Small intestine (tissue), 7 donors: ENCODE data around the gene CAPN9. TPM values are rescaled to one million over a fixed set of nuclear protein-coding genes. Genes with fewer than 3 reads are reported as not detected.

Source experiments
- DNase-seq, 2 donors: peaks; one replicate each; pipeline versions ENCODE4 v3.0.0 to v3.0.0-alpha.2; 2013
- FAIRE-seq: peaks from 2 replicates; lab custom pipeline; 2012; peaks lifted over from hg19 to GRCh38; lab: Jason Lieb, UNC
- H3K27ac ChIP-seq, 3 donors: one replicate each; pipeline ENCODE4 v1.5.1; 2013; ENCODE audit warnings: low read length in 2 of 3, mild to moderate bottlenecking in 2 of 3, control low read depth in 1 of 3, inconsistent platforms in 1 of 3, low read depth in 1 of 3, moderate library complexity in 1 of 3
- H3K27me3 ChIP-seq, 3 donors: one replicate each; pipeline ENCODE4 v1.6.1; 2013; ENCODE audit warnings: low read length in 3 of 3, inconsistent platforms in 1 of 3; ENCODE audit not compliant: control insufficient read depth in 3 of 3, insufficient read depth in 3 of 3
- H3K36me3 ChIP-seq, 3 donors: one replicate each; pipeline ENCODE4 v1.6.1; 2013; ENCODE audit warnings: low read length in 3 of 3, inconsistent platforms in 1 of 3, low read depth in 1 of 3, mild to moderate bottlenecking in 1 of 3, moderate library complexity in 1 of 3; ENCODE audit not compliant: control insufficient read depth in 3 of 3, insufficient read depth in 2 of 3
- H3K4me1 ChIP-seq, 3 donors: one replicate each; pipeline ENCODE4 v1.6.1; 2013; ENCODE audit warnings: low read length in 2 of 3, inconsistent platforms in 1 of 3, low read depth in 1 of 3, mild to moderate bottlenecking in 1 of 3, moderate library complexity in 1 of 3; ENCODE audit not compliant: control insufficient read depth in 3 of 3, insufficient read depth in 2 of 3
- H3K4me3 ChIP-seq, 3 donors: one replicate each; pipeline ENCODE4 v1.5.1; 2013; ENCODE audit warnings: low read length in 3 of 3, control low read depth in 1 of 3, inconsistent platforms in 1 of 3, low read depth in 1 of 3, mild to moderate bottlenecking in 1 of 3, moderate library complexity in 1 of 3
- H3K9me3 ChIP-seq, 2 donors: one replicate each; pipeline ENCODE4 v1.6.1; 2013; ENCODE audit warnings: low read depth in 1 of 2, low read length in 1 of 2; ENCODE audit not compliant: control insufficient read depth in 2 of 2, insufficient read depth in 1 of 2
- WGBS, 3 donors: extraction: QIAGEN DNeasy Blood & Tissue Kit; methylation state at CpG; one replicate each; pipeline ENCODE4 v1.1.7; 2013; 5-methylcytosine and 5-hydroxymethylcytosine counted together
- polyA plus RNA-seq, 4 donors: library from polyadenylated mRNA; stranded (reverse) in 3 of 4; unstranded in 1 of 4; fragments of 200-250 nt in 3 of 4; fragments of 120-200 nt in 1 of 4; gene quantifications; one replicate each; pipeline versions ENCODE4 v1.2.1 to v1.2.3, GENCODE V29; 2013
- donor health status: healthy with polysubstance abuse.
- donor health status: control.
- donor health status: control.
- donor health status: Bipolar disorder and iron deficiency.
- donor health status: healthy.

CAPN9 gene
- polyA plus RNA-seq, 4 donors, result 2.6 to 31.1 (median 16.1) TPM

DNA sequence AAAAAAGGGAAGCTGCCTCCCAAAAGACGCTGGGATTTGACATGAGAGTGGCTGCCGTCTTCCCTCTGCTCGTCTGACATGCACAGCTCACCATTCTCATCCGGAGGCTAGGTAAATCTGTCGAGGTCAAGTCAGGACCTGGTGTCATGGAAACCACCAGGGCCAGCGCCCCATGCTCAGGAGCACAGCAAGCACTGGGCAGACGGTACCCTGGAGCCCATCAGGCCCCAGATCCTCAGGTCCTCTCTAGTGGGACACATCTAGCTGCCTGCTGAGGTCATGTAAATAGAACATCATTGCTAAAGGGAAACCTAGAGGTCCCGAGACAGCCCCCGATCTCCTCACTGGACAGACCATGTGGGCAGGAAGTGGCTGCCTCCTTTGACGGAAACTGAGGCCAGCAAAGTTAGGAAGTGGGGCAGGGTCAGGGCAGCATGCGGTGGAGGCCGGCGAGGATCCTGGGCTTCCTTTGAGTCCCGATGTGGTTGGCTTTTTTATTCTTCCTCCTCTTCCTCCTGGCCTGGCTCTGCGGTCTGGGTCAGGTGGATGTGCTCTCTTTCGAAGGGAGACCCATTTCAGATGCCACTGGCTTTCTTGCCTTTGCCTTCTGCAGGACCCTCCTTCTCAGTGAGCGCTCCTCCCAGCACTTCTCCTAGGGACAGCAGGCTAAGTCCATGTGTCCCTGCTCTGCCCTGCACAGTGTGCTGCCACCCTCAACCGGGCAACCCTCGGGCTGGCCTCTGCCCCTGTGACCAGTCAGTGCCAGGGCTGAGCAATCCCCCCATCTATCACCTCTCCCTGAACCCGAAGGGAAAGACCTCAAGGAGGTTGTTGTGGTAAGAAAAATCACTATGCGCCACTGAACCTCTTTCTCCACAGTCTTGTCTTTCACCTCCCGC is 39.2 kb upstream of the CAPN9 start:
- Histone ChIP-seq H3K9me3 (no peaks in the 10 kb centered on the region), H3K27ac (peak overlapping the region in 2 of 3 donors; percentile 5 to 70), H3K36me3 (peaks cover 0 to 71% (median 0%) of the 10 kb centered on the region in 3 donors), H3K4me1 (peaks cover 0 to 44% (median 0%) of the 10 kb centered on the region in 3 donors), H3K27me3 (peaks cover 0 to 2% (median 0%) of the 10 kb centered on the region in 3 donors), H3K4me3 (no peak overlapping the region)
- DNase-seq (no peak), FAIRE-seq (no peak)
- WGBS, 3 donors, result 60 to 74% (median 65%) methylated on average over 21 to 22 of the region's 22 CpGs

DNA sequence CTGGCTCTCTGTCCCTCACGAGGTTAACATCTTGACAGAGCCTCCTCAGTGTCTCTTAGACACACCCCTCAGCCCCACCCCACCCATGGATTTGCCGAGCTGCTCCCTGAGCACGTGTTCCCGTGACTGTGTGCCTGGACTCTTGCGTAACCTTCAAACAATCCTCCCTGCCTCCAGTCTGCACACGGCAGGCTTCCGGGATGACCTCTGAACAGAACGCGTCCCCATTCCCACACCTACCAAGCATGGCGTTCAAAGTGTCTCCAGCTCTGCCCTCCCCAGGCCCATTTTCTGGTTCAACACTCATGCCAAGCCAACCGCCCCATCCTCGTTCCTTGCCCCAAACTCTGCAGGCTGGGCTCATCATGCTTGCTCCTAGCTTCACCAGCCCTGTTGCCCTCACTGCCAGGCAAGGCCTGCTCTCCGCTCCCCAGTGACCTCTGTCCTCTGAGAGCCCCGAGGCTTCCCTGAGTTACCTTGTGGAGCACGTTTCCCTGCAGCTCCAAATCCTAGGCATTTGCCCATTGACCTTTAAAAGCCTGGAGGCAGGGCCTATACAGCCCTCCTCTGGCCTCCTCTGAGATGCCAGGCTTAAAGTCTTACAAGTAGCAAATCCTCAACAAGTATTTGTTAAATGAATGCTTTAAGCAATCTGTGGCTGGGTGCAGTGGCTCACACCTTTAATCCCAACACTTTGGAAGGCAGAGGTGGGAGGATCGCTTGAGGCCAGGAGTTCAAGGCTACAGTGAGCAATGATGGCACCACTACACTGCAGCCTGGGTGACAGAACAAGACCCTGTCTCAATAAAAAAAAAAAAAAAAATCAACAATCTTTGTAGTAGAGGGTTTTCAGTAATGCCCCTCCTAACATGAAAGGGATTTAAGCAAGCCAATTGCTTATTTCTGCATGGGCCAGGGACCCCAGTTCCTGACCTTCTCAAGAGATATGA is 38.3 kb upstream of the CAPN9 start:
- no peak overlapping the region for H3K4me3 ChIP-seq
- peaks cover 0 to 64% (median 0%) of the 10 kb centered on the region in 3 donors for H3K36me3 ChIP-seq
- FAIRE-seq (no peak), DNase-seq (peak; percentile 97 to 98)
- H3K27me3 ChIP-seq, result peaks cover 0 to 2% (median 0%) of the 10 kb centered on the region in 3 donors
- 24 to 60% (median 49%) methylated on average over 16 of the region's 16 CpGs for WGBS, 3 donors
- H3K9me3 ChIP-seq, result no peaks in the 10 kb centered on the region
- peak overlapping the region; percentile 56 to 84 (median 82) for H3K27ac ChIP-seq
- H3K4me1 ChIP-seq, result peaks cover 0 to 44% (median 0%) of the 10 kb centered on the region in 3 donors

DNA sequence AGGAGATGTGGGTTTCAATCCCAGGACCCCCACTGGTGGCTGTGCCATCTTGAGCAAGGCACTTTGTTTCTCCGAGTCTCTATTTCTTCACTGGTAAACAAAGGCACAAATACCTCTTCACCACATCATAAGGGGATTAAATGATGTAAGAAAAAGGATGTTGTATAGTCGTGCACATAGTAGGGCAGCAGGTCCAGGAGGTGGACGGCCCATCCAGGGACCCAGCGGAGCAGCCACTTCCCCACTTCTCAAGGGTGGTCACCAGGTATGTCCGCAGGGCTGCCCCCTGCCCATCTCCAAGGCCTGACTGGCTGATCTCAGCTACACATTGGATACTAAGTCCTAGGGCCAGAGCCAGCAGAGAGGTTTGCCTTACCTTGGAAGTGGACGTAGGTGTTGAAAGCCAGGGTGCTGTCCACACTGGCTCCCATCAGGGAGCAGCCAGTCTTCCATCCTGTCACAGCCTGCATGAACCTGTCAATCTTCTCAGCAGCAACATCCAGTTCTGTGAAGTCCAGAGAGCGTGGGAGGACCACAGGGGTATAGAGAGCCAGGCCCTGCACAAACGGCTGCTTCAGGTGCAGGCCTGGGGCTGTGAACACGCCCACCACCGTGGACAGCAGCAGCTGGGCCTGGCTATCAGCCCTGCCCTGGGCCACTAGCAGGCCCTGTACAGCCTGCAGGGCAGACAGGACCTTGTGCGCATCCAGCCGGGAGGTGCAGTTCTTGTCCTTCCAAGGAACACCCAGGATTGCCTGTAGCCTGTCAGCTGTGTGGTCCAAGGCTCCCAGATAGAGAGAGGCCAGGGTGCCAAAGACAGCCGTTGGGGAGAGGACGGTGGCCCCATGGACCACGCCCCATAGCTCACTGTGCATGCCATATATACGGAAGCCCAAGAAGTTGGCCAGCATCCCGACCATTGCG is 37.3 kb upstream of the CAPN9 start:
- DNase-seq (no peak), FAIRE-seq (no peak)
- Histone ChIP-seq H3K36me3 (peaks cover 0 to 59% (median 0%) of the 10 kb centered on the region in 3 donors), H3K27ac (peak overlapping the region in 1 of 3 donors; percentile 82), H3K9me3 (no peaks in the 10 kb centered on the region), H3K4me1 (peaks cover 0 to 52% (median 0%) of the 10 kb centered on the region in 3 donors), H3K4me3 (no peak overlapping the region), H3K27me3 (peaks cover 0 to 2% (median 0%) of the 10 kb centered on the region in 3 donors)
- WGBS, 3 donors, result 82 to 84% (median 83%) methylated on average over 17 to 18 of the region's 18 CpGs

DNA sequence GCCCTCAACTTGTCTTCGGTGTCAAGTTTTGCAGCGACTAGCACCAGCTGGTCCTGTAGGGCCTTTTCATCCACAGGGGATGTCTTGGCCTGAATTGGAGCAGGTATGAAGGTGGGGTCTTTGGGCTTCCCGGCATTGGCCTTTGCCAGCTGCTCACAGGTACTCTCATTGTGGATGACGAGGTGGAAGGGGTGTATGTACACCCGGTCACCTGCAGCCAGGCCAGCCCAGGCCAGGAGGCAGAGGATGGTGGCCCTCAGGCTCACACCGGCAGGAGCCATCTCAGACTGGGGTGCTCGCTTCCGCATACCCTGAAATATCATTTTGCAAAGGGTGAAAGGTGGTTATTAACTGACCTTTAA is 36.7 kb upstream of the CAPN9 start:
- peaks cover 0 to 55% (median 0%) of the 10 kb centered on the region in 3 donors for H3K4me1 ChIP-seq

DNA sequence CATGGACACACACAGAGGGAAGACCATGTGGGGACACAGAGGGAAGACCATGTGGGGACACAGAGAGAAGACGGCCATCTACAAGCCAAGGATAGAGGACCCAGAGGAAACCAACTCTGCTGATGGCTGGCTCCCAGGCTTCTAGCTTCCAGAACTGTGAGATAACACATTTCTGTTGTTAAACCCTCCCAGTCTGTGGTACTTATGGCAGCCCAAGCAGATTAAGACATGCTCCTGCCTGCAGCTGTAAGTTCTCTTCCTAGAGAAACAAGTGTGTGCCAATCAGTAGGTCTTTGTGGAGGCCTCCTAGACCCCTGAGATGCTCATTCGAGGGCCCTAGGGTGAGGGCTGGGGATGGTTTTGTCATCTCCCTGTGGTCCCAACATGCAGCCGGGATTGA is 35.9 kb upstream of the CAPN9 start:
- peaks cover 0 to 45% (median 0%) of the 10 kb centered on the region in 3 donors for H3K36me3 ChIP-seq
- H3K27me3 ChIP-seq, result peaks cover 0 to 2% (median 0%) of the 10 kb centered on the region in 3 donors
- DNase-seq, result no peak
- FAIRE-seq, result no peak
- 81 to 95% (median 87%) methylated on average over 3 of the region's 3 CpGs for WGBS, 3 donors
- no peak overlapping the region for H3K4me3 ChIP-seq
- peaks cover 0 to 55% (median 0%) of the 10 kb centered on the region in 3 donors for H3K4me1 ChIP-seq
- H3K9me3 ChIP-seq, result peaks cover 0 to 3% of the 10 kb centered on the region in 2 donors
- H3K27ac ChIP-seq, result no peak overlapping the region

More for the DNA sequence above, 36.7 kb upstream of the CAPN9 start:
- DNase-seq, result no peak
- no peak overlapping the region for H3K27ac ChIP-seq
- no peak for FAIRE-seq
- 91 to 94% (median 93%) methylated on average over 8 of the region's 8 CpGs for WGBS, 3 donors
- H3K27me3 ChIP-seq, result peaks cover 0 to 2% (median 0%) of the 10 kb centered on the region in 3 donors
- H3K36me3 ChIP-seq, result peaks cover 0 to 52% (median 0%) of the 10 kb centered on the region in 3 donors
- H3K9me3 ChIP-seq, result no peaks in the 10 kb centered on the region
- H3K4me3 ChIP-seq, result no peak overlapping the region

DNA sequence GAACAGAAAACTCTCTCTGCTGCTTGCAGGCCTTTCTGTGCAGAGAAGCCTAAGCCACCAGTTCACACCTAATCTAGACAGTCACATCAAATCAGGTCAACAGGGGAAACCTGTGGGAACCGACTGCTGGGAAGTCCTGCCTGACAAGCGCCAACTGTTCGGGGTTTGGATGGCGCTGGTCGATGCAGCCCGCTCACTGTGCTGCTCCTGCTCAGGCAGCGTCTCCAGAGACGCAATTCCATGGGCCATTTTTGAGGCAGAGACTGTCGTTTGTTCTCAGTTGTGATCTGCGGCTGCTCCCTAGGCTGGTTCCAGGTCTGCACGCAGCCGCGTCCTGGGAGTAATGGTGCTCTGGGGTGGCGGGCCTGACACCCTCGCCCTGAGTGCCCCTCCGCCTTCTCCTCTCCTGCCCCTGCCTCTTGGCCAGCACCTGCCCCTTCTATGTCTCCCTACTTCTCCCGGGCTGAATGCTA is 34.7 kb upstream of the CAPN9 start:
- FAIRE-seq (no peak), DNase-seq (no peak)
- no peak overlapping the region for H3K4me3 ChIP-seq
- H3K27me3 ChIP-seq, result peaks cover 0 to 2% (median 0%) of the 10 kb centered on the region in 3 donors
- peaks cover 0 to 48% (median 0%) of the 10 kb centered on the region in 3 donors for H3K4me1 ChIP-seq
- H3K36me3 ChIP-seq, result peaks cover 0 to 34% (median 0%) of the 10 kb centered on the region in 3 donors
- WGBS, 3 donors, result 93 to 95% (median 94%) methylated on average over 17 of the region's 17 CpGs
- H3K9me3 ChIP-seq, result peaks cover 0 to 3% of the 10 kb centered on the region in 2 donors
- H3K27ac ChIP-seq, result no peak overlapping the region

DNA sequence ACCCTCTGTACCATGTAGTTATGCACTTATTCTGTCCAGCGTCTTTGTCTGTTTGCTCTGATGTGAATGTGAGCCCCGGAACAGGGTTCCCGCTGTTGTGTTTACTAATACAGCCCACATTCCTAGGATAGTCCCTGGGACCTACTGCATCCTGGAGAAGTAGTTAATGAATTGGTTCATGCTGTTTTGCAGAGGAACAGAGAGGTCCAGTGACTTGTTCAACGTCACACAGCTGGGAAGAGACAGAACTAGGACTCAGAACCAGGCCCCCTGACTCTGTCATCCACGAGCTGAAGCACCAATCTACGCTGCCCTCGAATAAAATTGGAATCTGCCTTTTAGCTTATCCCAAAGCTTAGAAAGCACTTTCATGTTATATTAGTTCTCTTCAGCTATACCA is 34.0 kb upstream of the CAPN9 start:
- no peak for FAIRE-seq

More for the DNA sequence above, 34.0 kb upstream of the CAPN9 start:
- Histone ChIP-seq H3K4me3 (peak overlapping the region in 1 of 3 donors; percentile 49), H3K4me1 (peaks cover 0 to 42% (median 0%) of the 10 kb centered on the region in 3 donors), H3K27me3 (no peaks in the 10 kb centered on the region), H3K9me3 (peaks cover 0 to 3% of the 10 kb centered on the region in 2 donors), H3K36me3 (peaks cover 0 to 28% (median 0%) of the 10 kb centered on the region in 3 donors), H3K27ac (peak overlapping the region in 1 of 3 donors; percentile 84)
- no peak for DNase-seq
- 81 to 86% (median 82%) methylated on average over 7 of the region's 7 CpGs for WGBS, 3 donors
